ENCODE results near the gene FAM241A.
A peak's percentile ranks its signal among the peaks of the same experiment; 100 is the strongest.
"Not testable (repeated sequence)": the region's sequence is repeated elsewhere in the genome, so short reads cannot be mapped to it uniquely, and the experiment has no call there.

FAM241A gene

DNA sequence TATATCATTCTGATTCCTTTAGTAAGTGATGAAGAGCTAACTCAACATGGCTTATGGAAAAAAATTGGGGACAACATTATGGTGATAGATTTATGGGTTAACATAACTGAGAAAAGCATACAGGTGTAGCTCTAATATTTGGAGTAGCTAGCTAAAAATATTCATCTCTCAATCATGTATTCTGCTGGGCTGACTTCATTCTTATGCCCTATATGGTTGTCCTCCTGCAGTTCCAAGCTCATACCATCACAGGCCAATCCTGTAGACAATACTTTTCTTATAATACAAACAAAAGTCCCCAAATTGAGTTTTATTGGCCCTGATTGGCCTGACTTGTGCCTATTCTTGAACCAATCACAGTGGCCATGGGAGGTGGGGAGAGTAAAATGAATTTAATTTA is 6.7 kb upstream of the FAM241A start:
- DNase-seq (ENCODE audit: low read depth in 2 of 2): no peak

DNA sequence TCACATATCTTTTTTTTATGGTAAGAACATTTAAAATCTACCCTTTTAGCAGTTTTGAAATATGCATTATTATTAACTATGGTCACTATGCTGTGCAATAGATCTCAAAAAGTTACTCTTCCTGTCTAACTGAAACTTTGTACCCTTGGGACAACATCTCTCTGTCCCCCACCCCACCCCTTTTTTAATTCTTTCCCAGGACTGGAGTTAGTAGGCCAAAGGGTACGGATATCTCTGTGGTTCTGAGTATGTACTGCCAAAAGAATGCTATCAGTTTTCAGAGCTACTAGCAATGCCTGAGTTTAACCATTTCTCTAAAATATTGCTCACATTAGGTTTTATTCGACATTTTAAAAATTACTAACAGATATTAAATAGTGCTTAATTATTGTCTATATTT is 4.7 kb upstream of the FAM241A start:
- no peak for DNase-seq (ENCODE audit: low read depth in 2 of 2)

DNA sequence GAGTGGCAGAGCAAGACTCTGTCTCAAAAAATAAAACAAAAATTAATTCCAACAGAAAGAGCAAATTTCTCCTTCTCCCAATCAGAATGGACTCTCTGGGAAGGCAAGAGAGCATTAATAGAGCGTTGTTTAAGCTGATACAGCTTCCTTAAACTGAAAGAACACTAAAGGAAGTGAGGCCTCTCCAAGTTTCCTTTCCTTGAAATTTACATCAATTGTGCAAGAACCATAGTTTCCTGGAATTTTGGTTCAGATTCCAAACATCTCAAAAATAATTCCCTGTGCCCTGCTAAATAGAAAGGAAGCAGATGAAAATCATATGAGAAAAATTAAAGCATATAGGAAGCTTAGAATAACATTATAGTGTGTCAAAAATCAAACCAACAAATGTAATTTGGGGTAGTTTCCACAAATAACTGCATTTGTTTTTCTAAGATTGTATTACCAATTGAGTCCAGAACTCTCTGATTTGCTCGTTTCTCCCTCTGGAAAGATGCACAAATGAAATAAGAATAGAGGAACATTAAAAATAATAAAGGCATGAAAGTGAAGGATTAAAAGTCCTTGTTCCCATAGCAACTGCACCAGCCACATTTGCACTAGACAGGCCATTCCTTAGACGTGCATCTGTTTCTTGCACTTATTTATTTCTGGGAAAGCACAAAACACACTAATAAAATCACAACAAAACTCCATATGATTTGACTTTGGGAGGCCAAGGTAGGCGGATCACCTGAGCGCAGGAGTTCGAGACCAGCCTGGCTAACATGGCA is 3.7 kb upstream of the FAM241A start:
- DNase-seq (ENCODE audit: low read depth in 2 of 2): no peak

DNA sequence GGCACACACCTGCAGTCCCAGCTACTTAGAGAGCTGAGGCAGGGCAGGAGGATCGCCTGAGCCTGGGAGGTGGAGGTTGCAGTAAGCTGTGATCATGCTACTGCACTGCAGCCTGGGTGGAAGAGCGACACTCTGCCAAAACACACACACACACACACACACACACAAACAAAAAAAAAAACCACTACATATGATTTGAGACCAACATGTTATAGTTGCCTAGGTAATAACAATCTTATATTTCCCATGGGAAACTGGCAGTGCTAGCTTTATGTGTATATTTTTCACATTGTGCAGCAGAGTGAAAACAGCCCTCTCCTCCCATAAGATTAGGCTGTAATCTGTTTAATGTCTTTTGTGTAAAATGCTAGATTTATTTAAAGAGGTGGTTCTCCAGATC is 3.1 kb upstream of the FAM241A start:
- no peak for DNase-seq (ENCODE audit: low read depth in 2 of 2)

DNA sequence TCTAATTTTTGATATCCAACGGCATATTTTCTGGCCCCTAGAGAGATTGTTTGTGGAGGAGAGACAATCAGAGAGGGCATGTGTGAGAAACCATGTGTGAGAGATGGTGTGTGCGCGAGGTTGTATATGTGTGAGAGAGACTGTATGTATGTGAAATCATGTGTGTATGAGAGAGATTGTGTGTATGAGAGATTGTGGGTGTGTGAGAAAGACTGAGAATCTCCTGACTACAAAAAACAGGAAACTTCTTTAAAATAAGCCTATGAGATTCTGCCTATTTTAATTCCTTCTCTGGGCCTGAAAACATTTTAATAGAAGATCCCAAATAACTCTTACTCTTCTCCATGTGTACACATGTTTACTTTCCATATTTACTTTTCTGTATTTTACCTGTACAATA is 1.5 kb upstream of the FAM241A start:
- DNase-seq (ENCODE audit: low read depth in 2 of 2): no peak

DNA sequence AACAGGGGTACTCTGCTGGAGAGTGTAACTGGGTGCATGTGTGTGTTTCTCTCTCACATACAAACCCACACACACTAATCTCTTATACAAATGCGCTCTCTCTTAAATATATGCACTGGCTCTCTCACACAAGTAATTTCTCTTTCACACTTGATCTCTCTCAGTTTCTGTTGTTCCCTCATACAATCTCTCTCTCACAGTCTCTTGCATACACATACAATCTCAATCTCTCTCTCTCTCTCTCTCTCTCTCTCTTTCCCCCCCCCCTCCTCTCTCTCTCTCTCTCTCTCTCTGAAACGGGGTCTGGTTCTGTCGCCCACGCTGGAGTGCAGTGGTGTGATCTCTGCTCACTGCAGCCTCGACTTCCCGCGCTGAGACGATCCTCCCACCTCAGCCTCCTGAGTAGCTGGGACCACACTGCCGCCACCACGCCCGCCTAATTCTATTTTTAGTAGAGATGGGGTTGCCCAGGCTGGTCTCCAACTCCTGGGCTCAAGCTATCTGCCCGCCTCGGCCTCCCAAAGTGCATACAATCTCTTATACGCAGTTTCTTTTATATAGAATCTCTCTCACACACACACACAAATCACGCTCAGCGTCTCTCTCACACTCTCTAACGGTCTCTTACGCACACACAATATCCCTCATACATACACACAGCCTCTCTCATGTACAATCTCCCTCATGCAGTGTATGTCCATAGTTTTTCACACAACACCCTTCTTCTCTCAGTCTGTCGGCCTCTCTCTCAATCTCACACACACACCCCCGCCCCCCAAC is 518 bp upstream of the FAM241A start:
- no peak for DNase-seq (ENCODE audit: low read depth in 2 of 2)

DNA sequence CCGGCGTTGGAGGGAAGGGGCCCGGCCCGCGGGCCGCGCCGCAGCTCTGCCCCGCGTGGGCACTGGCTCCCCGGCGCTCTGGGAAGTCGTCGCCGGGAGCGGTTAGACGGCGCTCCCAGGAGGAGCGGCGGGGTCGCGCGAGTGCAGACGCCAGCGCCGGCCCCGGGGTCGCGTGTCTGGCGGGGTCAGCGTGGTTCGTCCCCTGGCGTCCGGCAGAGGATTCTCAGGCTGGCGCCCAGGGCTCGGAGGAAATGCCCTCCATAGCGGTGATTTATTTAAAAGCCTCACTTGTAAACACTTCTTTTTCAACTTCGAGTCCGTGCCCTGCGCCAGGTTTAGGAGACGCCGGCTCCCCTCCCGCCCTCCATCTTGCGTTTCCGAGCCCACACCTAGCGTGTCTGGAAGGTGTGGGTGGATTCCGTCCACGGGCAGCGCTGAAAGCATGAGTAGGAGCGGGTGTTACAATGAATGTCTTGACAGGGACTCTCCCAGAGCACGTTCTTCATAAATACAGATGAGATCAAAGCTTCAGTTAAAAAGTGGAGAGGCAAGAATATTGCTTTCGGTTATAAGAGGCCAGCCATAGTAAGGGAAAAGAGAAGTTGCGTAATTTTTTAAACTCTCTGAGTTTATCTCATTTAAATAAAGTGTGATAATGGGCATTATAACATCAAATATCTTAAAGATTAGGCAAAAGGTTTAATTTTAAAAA is 692 bp downstream of the FAM241A start:
- peak; percentile 74 to 76 for DNase-seq (ENCODE audit: low read depth in 2 of 2)

DNA sequence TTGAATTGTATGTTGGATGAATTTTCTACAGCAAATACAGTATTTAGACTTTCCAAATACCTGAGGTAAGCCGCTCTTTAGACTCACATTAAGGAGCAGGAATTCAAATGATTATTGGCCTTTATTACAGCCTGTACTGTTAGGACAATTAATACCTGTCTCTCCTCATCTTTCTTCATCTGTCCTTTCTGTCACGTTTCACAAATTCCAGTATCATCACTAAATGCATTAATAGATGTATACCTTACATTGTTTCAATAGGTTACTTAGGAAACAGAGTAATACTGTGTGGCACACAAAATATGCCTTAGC is 1.2 kb downstream of the FAM241A start:
- DNase-seq (ENCODE audit: low read depth in 2 of 2): no peak

DNA sequence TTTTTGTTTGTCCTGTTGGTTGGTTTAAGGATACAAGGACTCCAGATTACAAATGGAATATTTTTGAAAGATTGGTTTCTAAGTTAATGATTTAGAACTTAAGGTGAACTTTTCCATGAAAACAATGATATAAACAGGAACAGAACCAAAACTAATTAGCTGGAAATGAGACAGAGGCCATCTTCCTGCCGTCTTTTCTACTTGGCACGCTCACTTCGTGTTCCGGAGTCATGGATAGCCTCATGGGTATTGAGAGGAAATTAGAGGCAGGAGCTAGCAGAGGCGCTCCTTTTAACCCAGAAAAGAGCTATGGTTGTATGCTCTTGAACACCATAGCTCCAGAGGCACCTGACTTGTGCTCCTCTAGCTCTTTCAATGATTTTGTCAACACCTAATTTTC is 2.4 kb downstream of the FAM241A start:
- DNase-seq (ENCODE audit: low read depth in 2 of 2): no peak

DNA sequence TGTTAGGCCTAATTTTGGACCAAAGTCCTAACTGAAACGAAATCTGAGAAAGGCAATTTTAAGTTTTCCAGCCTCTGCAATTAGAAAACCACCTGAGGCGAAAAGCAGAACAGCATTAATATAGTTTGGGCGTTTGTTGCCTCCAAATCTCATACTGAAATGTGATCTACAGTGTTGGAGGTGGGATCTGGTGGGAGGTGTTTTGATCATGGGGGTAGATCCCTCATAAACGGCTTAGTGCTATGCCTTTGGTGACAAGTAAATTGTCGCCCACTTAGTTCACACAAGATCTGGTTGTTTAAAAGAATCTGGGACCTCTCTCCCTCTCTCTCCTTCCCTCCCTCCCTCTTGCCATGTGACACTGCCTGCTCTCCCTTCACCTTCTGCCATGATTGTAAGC is 5.7 kb downstream of the FAM241A start:
- DNase-seq (ENCODE audit: low read depth in 2 of 2): no peak

DNA sequence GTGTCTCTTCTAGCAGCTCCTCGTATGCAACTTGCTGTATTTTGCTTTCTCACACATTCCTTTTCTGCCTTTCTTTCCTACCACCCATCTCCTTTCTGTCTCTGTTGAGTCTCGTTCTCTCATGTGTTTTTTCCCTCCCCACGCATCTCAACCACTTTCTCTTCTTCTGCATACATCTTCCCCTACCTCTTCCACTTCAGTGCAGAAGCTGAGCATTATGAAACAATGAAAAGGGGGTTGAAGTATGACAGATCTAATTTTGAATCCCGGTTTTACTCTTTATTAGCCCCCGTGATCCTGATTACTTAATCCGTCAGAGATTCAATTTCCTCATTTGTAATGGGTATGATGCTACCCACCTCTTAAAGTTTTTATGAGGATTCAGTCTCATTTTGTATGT is 7.3 kb downstream of the FAM241A start:
- DNase-seq (ENCODE audit: low read depth in 2 of 2): no peak

DNA sequence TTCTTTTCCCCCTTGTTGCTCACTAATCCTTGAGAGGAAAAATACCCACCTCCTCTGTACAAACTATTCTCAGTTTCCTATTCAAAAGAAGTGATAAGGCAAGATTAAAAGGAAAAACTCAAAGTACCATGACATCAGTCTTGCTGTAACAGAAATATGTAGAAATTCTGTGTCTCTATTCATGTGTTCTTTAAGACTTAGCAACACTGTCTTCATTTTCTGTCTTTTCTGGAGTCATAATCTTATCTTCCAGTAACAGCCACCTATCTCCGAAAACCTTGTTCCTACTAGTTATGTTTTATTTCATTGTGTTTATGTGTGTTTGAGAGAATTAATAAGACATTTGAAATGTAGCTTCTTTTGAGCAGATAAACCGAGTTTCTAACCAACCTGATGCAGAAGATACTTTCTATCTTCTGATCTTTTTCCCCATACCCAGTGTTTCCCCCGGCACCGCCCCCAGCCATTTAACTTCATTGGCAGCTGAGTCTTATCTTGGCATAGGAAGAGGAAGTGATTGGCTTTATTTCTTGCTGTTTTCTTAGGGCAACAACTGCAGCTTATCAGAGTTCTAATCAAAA is 8.0 kb downstream of the FAM241A start:
- no peak for DNase-seq (ENCODE audit: low read depth in 2 of 2)

DNA sequence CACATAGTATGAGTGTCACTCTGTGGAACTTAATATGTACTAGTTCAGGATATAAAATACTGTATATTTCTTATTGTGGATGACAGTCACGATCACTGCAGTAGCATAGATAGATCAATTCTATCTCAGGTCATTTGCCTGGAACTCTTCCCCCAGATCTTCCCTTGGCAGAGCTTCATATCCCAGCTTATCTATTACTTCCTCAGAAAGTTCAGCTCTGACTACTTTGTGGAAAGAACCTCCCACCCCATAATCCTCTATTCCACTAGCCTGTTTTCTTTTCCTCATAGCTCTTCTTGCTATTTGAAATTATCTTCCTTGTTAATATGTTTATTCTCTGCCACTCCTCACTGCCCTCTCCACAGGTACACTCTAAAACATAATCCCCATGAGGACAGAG is 10.9 kb downstream of the FAM241A start:
- DNase-seq (ENCODE audit: low read depth in 2 of 2): no peak

DNA sequence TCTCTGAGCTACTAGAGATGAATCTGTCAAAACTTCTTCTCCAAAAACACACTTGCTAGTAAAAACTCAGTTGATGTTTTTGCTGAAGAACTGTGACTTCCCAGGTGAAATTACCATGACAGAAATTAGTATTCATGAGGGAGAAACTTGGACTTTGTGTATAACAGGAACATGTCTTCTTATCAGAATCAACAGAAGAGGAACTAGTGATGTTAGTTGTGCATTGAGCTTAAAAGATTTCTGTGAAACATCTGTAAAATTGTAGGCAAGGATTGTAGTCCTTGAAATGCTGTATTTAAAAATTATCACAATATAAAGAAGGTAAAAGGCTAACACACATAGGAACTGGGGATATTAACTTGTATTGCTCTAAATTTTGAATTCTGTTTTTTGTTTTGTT is 11.3 kb downstream of the FAM241A start:
- DNase-seq (ENCODE audit: low read depth in 2 of 2): no peak

DNA sequence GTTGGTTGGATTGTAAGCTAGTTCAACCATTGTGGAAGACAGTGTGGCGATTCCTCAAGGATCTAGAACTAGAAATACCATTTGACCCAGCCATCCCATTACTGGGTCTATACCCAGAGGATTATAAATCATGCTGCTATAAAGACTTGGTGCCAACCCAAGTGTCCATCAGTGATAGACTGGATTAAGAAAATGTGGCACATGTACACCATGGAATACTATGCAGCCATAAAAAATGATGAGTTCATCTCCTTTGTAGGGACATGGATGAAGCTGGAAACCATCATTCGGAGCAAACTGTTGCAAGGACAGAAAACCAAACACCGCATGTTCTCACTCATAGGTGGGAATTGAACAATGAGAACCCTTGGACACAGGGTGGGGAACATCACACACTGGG is 18.5 kb downstream of the FAM241A start:
- DNase-seq (ENCODE audit: low read depth in 2 of 2): not testable (repeated sequence)

DNA sequence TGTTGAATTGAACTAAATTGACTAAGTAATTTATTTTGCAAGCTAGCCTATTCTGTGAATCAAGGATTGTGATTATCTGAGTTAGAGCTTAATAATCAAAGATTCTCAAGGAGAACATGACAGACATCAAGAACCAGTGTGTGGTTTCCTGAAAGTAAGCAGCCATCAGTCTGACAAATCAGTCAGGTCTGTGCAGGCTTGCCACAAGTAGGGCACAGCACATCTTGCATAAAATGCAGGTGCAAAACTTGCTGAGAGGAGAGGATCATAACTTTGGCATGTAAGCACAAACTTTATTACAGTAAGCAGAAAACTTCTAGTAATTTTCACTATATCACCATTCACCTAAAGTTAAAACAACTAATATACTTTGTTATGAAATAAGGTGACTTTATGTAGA is 22.5 kb downstream of the FAM241A start:
- DNase-seq (ENCODE audit: low read depth in 2 of 2): no peak

DNA sequence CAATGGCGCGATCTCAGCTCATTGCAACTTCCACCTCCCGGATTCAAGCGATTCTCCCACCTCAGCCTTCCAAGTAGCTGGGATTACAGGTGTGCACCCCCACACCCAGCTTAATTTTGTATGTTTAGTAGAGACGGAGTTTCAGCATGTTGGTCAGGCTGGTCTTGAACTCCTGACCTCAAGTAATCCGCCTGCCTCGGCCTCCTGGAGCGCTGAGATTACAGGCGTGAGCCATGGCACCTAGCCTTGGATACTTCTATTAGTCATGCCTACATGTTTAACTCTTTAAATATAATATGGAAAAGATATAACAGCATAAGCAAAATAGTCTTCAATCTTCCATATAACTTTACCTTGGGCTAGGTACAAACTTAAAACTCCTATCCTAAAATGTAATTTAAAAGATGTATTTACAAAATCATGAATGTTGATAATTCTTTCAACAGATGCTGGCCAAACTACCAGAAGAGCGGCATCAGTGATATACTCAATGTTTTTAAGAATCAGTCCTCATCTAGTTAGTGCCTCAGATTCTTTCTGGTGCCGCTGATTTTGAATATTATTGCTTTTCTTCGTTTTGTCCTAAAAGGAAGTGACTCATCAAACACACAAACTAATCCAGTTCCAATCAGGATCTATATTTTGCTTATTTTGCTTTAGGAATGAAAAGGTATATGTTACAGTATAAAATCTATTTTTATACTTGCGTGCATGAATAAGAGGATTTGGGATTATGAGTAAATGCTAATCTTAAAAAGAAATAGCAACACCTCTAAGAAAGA is 23.7 kb downstream of the FAM241A start:
- DNase-seq (ENCODE audit: low read depth in 2 of 2): no peak

DNA sequence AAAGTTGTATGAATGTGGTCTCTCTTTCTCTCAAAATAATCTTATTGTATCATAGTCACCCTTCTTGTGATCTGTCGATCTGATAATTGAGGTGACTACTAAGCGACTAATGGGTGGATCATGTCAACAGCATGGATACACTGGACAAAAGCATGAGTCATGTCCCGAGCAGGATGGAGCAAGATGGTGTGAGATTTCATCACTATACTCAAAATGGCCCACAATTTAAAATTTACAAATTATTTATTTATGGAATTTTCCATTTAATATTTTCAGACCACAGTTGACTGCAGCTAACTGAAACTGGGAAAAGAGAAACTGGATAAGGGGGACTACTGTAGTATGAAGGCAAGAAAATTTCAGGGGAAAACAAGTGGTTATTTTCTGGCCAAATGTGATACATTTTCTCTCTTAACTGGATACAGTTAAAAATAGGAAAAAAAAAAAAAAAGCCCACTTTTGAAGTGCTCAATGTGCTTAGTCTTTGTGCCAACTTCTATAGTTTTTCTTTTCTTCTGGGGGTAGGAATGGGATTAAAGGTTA is 25.3 kb downstream of the FAM241A start:
- no peak for DNase-seq (ENCODE audit: low read depth in 2 of 2)

DNA sequence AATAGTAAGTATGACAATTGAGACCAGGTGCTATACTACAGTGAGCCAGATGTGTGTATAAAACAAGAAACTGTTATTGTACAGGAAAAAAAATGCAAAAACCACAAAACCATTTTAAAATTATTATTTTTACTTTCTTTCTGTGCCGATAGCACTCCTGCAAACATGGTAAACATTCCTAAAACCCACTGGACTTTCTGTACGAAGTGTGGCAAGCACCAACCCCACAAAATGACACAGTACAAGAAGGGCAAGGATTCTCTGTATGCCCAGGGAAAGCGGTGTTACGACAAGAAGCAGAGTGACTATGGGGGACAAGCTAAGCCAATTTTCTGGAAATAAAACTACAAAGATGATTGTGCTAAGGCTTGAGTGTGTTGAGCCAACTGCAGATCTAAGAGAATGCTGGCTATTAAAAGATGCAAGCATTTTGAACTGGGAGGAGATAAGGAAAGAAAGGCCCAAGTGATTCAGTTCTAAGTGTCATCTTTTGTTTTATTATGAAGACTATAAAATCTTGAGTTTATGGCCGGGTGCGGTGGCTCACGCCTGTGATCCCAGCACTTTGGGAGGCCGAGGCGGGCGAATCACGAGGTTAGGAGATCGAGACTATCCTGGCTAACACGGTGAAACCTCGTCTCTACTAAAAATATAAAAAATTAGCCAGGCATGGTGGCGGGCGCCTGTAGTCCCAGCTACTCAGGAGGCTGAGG is 26.0 kb downstream of the FAM241A start:
- DNase-seq (ENCODE audit: low read depth in 2 of 2): not testable (repeated sequence)

DNA sequence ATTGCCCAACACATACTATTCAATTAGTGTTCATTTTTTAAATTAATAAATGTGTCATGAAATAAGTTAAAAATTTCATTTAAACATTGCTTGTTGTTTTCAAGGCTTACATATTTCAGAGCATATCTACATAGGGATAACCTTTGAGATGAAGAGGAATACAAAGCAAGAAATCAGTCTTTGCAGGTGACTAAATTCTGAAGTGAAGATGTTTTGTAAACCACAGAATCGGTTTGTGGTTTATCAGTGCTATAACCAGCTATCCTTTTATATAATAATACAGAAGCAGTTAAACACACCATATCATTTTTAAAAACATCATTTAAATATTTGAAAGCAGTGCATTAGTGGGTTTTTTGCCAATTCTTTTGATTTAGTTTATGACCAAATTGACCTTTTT is 26.9 kb downstream of the FAM241A start:
- DNase-seq (ENCODE audit: low read depth in 2 of 2): no peak

Measured in stimulated activated CD8-positive, alpha-beta memory T cell treated with anti-CD3 and anti-CD28 coated beads, Interleukin-7, amount 100 ng/mL, for 4 hours (primary cell).